OCI-LY1 (cell line): ENCODE measurements around the gene TMEM38B.

ENCODE experiments used
- CTCF ChIP-seq: fragments of 200-600 bp; sonication (generic), shearing (Covaris generic); IDR thresholded peaks from 2 replicates; pipeline ENCODE4 v1.5.1; 2017; ENCODE audit warnings: mild to moderate bottlenecking, antibody characterized with exemption, low read length, moderate library complexity, mixed read lengths
- EZH2 ChIP-seq: fragments of 200-600 bp; sonication (generic), shearing (Covaris generic); IDR thresholded peaks from 2 replicates; pipeline ENCODE4 v1.8.0; 2017; ENCODE audit warnings: borderline replicate concordance, mixed run types, mild to moderate bottlenecking, antibody characterized with exemption, low read length, moderate library complexity, mixed read lengths

- TF ChIP-seq CTCF = no peak
- no peak for TF ChIP-seq EZH2
Measured at GRCh38 chr9:105694190-105694847, at the start of gene TMEM38B.
